Measurements from ENCODE around the gene PELI2.
A peak's percentile ranks its signal among the peaks of the same experiment; 100 is the strongest.

PELI2 gene

DNA sequence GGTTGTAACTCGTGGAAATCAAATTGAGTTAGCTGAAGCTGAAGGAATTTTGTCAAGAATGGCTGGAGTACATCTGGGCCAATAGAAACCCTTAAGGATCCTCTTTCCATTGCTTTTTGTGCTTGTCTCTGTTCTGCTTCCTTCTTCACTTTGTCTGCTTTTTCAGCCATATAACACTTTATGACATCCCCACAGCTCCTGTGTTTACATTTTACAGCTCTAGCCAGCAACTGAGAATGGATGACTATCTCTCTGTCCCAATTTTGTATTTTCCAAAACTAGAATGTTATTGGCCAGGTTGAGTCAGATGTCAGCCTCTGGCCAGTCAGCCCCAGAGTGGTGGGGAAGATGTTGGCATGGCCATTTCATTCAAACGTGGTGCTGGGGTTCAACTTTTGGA, 57.6 kb downstream of the PELI2 start:
- no peak for DNase-seq

DNA sequence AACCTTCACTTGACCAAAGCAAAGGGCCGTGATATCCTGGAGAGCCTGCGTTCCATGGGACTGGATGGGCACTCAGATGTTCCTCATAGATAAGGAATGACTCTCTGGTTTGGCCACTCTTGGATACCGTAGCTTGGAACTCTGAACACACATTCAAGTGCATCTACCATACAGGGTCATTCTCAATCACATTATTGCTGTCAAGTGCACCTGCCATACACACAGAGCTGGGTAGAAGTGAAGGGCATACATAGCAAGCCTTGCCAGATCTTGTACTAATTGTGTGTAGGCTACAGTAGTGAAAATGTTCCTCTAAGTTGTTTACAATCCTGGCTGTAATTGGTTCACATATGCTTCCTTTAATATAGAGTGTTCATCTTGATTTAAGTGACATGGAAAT, 58.3 kb downstream of the PELI2 start:
- no peak for DNase-seq

- no peak for DNase-seq
These were observed 58.8 kb downstream of the PELI2 start for GRCh38 chr14:56177036-56177435.

- DNase-seq, result no peak
These were observed 62.7 kb downstream of the PELI2 start for GRCh38 chr14:56180754-56181542.

GRCh38 chr14:56181681-56182085, 63.5 kb downstream of the PELI2 start:
- DNase-seq, result peak; percentile 10

GRCh38 chr14:56182410-56182809, 64.2 kb downstream of the PELI2 start:
- DNase-seq, result no peak

GRCh38 chr14:56183631-56184157, 65.5 kb downstream of the PELI2 start:
- no peak for DNase-seq

- no peak for DNase-seq
These were observed 67.8 kb downstream of the PELI2 start for GRCh38 chr14:56185992-56186391.

- no peak for DNase-seq
These were observed 69.5 kb downstream of the PELI2 start for GRCh38 chr14:56187736-56188135.

- no peak for DNase-seq
These were observed 71.1 kb downstream of the PELI2 start for GRCh38 chr14:56189307-56189706.

DNA sequence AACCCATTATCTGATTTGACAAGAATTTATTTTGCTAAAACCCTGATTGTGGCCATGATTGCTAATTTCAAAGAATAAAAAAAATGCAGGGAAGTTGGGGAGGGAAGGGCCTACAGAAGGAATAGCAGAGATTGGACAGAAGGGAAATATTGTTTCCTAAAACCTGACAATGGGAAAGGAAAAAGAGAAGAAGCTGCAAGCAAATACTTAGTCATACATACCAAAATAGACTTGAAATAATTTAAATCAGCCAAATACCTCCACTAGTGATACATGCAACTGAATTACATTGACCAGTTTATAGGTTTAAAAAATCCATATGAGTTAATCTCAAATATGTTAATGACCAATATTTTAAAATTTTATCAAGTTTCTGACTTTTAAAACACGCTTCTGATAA, 75.1 kb downstream of the PELI2 start:
- DNase-seq, result no peak

- no peak for DNase-seq
These were observed 75.8 kb downstream of the PELI2 start for GRCh38 chr14:56194042-56194441.

GRCh38 chr14:56195223-56195622, 77.0 kb downstream of the PELI2 start:
- no peak for DNase-seq

GRCh38 chr14:56195704-56196103, 77.5 kb downstream of the PELI2 start:
- no peak for DNase-seq

DNA sequence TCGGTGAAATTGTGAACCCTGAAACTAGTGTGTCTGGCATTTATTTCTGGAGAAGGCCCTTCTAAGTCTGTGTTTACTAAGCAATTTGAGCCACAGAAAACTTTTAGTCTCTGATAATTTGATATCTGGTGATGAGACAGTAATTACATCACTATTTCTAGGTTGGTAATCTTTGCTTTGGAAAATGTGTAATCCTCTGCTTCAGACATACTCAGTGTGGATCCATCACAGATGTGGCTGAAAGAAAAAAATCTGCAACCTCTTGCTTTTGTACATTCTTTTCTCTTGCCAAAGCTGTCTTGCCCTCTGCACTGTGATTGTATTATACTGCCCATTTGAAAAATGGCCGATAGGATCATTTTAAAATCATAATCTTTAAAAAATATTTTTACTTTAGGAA, 78.1 kb downstream of the PELI2 start:
- no peak for DNase-seq

GRCh38 chr14:56197150-56197549, 78.9 kb downstream of the PELI2 start:
- no peak for DNase-seq

DNA sequence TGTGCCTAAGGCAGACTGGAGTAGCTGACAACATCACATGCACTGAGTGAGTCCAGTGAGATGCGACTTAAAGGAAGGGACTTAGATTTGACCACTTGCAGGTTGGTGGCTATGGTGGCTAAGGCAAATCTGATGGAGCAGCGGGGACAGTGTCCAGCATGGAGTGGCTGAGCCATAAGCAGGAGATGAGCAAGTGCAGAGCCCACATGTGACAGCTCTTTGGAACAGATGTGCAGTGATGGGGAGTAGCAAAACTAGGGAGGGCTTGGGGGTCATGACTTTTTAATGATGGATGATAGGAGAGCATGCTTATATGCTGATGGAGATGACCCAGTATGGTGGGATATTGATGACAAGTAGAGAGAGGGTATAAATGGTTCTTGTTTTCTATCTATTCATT, 80.2 kb downstream of the PELI2 start:
- no peak for DNase-seq

- DNase-seq, result no peak
These were observed 81.1 kb downstream of the PELI2 start for GRCh38 chr14:56199095-56199981.

DNA sequence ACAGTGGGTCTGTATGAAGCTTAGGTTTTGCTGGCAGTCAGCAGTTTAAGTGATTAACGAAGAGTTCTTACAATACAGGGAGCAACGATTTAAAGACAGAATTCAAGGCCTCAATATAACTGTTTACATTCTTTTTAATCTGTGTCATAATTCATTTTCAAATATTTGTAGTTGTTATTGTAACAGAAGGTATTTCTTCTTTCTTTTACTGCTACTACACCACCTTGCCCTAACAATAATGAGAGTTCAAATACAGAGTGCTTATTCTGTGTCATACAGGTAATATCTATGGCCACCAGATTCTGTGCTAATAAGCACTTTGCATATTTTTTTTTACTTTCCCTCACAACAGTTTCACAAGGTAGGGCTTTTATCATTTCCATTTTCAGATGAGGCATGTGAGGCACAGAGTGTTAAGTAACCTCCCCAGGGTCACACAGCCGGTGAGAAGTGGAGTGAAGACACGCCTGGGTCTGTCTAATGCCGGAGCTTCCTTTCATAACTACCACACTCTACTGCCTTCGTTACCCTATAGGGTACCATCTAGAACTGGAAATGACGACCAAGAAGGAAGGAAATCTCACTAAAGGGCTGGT, 81.9 kb downstream of the PELI2 start:
- DNase-seq, result no peak

DNA sequence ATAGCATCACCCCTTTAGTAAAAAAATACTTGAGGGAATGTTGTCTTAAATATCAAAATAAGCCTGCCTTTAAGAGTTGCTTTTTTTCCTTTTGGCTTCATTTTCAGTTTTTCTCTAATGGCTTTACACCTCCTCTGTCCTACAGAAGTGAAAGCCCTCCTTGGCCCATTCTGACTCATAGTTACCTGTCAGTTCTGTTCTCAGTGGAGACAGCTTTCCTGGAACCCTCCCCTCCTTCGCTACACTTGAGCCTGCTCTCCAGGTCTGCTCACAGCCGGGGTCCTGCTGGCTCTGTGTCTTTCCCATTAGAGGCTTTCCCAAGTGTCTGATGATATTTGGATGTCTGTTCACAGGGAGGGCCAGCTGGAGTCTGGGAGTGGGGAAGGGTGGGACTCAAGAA, 84.0 kb downstream of the PELI2 start:
- no peak for DNase-seq

- peak; percentile 87 for DNase-seq
These were observed 87.7 kb downstream of the PELI2 start for GRCh38 chr14:56205881-56206280.

- no peak for DNase-seq
These were observed 88.4 kb downstream of the PELI2 start for GRCh38 chr14:56206596-56206995.

GRCh38 chr14:56207626-56208292, 89.5 kb downstream of the PELI2 start:
- no peak for DNase-seq

Measured in NCI-H1436 (cell line).